Stimulated activated CD8-positive, alpha-beta memory T cell treated with anti-CD3 and anti-CD28 coated beads, Interleukin-12 subunit alpha, Interleukin-12 subunit beta, amount 100 ng/mL, for 24 hours (primary cell): ENCODE data around the gene SPART.

Experiments
- DNase-seq: peaks from one replicate; pipeline ENCODE4 v3.0.0-alpha.2; 2020; ENCODE audit errors: extremely low read depth

SPART gene, protein sequence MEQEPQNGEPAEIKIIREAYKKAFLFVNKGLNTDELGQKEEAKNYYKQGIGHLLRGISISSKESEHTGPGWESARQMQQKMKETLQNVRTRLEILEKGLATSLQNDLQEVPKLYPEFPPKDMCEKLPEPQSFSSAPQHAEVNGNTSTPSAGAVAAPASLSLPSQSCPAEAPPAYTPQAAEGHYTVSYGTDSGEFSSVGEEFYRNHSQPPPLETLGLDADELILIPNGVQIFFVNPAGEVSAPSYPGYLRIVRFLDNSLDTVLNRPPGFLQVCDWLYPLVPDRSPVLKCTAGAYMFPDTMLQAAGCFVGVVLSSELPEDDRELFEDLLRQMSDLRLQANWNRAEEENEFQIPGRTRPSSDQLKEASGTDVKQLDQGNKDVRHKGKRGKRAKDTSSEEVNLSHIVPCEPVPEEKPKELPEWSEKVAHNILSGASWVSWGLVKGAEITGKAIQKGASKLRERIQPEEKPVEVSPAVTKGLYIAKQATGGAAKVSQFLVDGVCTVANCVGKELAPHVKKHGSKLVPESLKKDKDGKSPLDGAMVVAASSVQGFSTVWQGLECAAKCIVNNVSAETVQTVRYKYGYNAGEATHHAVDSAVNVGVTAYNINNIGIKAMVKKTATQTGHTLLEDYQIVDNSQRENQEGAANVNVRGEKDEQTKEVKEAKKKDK

DNA sequence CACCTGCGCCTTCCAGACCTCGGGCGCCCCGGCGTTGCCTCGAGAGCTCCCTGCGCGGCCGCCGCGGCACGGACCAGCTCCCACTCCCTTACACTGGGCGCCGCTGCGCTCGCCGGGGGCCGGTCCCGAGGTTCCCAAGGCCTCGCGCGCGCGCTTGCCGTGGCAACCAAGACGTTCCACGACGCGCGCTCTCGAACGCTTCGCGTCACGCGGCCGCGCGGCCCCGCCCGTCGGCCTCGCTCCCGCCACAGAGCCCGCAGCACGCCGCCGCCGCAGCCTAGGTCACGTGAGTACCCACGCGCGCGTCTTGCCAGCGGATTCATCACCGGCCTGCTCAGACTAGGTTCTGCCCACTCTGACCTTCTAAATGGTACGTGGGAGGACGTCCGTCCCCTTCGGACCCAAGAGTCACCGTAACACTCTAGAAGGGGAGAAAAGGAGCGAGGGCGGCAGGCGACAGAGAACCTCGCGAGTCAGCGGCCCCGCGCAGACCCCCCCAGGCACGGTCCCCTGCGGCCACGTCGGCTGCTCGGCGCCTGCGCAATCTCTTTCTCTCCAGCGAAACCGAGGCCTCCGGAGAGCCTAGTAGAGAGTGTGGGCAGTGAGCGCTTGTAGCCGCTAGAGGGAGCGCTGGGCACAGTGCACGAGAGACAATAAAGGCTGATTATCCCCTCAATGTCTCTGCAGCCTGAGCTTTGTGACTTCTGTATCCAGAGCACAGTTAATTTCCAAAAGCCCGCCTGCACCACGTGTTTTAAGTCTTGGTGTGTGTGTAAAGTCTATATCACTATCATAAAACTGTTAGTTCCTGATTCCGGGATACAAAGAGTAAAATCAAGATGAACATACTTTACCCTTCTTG, at the start of gene SPART:
Gene SPART, minus strand, starts transcription at position 173 of the 862 bp plus-strand sequence. CDS start 10,564 bp downstream, outside the sequence.
- peak; percentile 67 for DNase-seq

DNA sequence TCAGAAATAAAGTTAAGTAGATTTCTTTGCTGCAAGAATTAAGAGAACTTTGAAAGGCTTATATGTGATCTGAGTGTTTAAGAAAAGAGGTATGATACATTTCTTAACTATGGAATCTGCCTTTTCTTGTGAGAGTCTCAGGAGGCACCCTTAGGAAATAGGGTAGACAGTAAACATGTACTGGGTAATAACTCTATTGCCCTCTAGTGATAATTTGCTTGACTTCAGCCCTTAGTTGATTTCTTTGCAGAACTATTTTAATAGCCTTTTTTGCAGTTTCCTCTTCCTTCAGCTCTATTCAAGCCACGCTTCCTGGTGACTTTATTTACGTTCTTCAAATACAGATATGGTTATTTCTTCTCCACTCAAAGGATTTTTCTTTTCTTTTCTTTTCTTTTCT, 49.1 kb upstream of the SPART start:
- no peak for DNase-seq

DNA sequence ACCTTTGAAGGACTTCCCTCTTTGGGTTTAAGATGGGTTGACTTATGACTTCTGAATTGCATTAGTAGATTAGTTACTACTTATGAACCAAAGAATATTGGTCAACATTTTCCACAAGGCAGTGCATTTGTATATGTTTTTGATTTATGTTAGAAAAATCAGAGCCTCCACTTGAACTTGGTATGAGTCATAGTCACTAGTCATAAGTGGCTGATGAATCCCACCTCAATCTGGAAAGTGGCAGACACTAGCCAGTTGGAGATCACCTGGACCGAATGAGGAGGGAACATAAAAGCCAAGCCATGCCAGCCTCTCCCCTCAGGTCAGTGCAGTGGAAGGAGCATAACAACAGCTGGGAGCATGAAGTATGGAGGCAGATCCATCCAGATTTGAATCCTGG, 39.3 kb upstream of the SPART start:
- DNase-seq: no peak

DNA sequence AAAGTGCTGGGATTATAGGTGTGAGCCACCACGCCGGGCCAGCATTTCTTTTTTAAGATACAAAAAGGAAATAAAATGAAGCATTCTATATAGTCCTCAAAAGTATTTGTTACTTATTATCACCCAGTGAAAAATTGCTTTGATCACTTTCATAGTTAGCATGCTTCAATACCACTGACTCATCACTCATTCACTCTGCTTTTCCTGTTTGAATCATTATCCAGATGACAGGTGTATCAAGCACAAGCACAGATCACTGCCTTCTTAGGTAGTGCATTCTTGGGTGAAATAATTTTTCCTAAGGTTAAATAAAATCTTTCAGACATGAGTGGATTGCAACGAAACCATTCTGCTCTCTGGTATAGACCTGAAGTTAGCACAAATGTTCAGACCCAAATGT, 35.8 kb upstream of the SPART start:
- no peak for DNase-seq

DNA sequence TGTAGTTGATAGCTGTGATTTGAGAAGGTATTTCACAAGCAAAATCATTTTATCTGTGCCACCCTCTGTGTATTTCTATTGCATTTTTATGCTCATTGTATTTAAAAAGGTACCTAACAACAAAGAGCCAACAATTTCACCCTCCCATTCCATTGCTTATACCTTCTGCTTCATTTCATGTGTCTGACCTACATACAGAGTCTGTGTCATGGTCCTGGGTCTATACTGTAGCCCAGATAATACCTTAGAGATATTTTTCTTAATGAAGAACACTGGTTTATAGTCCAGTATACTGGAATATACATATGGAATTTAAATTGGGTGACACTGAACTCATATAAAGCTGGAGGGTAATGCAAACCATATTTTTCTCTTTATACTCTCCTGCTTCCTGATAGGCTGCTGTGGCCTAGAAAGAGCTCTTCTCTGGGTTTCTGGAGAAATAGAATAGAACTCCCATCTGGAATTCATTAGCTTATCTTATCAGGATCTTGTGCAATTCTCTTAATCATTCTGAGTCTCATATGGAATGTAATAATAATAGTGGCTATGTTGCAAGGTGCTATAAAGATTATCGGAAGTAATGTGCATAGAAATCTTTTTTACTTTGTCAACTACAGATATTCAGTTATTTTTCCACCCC, 31.8 kb upstream of the SPART start:
- DNase-seq: no peak

DNA sequence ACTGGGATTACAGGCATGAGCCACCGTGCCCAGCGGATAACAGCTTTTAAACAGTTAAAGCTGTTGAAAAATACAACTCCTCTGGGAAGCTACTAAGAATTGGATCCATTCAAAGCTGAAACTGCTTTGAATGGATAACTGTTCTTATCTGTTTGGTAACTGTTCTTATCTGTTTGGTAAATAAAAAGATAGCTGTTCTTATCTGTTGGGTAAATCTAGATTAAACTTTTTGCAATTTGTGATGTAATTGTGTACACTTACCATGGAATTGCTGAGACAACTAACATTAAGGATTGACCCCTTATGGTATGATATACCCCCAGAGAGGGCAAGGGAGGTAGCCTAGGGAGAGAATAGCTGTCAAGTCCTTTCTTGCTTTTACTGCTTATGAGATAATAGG, 27.9 kb upstream of the SPART start:
- no peak for DNase-seq

DNA sequence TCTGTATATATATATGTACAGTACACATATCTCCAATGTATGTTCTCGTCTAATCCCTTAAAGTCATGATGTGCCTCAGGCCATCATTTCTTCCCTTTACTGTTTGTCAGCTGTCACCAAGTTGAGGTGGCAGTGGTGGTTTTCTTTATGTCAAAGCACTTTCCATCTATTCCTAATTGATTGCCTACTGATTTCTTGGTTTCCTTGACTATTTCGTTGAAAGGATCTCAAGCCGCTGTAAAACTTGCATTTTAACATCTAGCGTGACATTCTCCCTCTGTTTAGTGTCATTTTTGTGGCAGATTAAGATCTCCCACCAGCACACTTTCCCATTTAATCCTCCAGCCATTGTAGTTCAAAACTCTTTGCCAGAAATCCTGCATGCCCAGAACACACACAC, 25.0 kb upstream of the SPART start:
- no peak for DNase-seq

DNA sequence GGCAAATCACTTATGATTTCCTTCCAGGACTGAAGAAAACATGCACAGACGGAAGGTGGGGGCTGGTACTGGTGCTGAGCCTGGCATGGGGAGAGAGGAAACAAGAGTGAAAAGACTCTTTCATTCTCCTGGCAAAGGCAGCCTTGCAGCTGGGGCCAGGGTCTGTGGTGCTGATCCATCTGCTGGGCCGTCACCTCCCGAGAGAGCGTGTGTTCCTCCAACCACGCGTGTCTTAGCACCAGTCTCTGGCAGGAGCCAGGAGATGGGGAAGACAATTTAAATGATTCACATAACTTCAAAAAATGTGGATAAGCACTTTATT, 23.9 kb upstream of the SPART start:
- DNase-seq: no peak

DNA sequence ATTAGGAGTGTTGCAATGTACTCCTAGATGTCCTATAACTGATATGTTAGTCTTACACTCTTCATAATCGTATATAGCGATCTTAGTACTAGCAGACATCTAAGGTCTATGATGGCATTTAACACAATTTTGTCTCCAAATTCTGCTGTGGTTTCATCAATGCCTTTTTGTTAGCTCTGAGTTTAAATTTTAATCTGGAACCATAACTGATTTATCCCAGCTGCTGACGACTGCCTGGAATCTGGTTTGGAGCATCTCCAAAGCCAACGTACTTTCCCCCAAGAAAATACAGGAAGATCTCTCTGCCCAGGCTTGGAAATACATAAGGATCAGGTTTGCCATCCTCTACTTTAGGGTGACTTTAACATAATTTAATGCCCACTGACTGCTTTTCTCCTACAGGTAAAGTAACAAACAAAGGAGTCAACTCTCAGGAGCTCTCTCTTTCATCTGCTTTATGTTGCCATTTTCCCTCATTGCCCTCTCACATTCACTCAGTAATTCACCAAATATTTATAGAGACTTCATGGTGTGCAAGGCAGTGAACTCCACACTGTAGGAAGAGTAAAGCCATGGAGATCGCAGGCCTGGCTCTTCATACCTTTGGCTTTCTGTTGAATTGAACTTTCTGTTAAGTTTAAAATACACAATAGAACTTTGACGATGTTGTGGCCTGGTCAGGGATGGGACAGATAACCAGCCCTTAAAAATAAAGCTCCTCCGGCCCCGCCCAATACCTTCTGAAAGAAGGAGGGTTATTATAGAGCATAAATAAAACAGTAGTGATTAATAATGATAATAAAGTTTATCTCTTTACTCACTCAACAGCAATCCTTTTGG, 23.3 kb upstream of the SPART start:
- DNase-seq: no peak

DNA sequence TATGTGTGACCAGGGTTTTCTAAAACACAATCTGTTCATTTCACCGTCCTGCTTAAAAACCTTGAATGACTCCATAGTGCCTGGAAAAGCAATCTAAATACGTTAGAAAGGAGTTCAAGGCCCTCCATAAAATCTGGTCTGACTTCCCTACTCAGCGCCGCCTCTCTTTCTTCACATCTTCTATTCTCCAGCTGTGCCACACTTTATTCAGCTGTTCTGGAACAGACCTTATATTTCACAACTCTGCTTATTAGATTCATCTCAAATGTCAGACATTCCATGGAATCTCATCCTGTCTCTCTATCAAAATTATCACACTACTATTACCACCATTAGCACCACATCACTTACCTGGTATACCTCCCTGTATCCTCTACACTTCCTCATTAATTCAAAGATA, 19.8 kb upstream of the SPART start:
- no peak for DNase-seq

DNA sequence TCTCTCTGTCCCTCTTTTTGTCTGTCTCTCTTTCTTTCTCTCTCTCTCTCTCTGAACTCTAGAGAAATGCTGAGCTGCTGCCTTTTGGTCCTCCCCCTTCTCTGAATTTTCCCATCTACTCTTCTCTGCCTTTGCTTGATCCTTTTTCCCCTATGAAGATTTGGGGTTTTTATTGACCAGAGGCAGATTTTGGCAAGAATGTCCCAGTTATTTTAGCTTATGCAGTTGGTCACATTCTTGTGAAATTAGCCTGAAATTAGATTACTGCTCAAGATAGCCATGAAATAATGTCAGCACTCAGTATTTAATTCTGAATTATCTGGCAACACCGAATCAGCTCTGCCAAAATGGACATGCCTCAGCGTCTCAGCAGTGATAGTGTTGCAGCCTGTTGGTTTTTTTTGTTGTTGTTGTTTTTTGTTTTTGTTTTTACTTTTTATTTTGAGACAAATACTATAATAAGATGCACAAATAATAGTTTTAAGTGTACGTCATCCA, 17.2 kb upstream of the SPART start:
- DNase-seq: no peak

DNA sequence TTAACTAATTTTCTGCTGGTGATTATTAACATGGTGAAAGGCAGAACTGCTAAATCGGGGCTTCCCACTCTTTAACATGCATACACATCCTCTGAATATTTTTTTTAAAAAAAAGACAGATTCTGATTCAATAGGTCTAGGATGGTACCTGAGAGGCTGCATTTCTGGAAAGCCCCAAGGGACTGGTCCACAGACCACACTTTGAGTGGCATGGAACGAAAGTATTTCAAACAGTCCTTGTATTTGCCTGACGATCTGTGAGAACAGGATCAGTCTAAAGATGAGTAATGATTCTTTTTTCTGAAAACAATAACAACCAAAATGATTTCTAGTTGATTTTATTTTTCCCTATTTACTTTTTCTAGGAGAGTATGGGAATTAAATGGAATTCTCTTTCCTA, 16.7 kb upstream of the SPART start:
- no peak for DNase-seq

DNA sequence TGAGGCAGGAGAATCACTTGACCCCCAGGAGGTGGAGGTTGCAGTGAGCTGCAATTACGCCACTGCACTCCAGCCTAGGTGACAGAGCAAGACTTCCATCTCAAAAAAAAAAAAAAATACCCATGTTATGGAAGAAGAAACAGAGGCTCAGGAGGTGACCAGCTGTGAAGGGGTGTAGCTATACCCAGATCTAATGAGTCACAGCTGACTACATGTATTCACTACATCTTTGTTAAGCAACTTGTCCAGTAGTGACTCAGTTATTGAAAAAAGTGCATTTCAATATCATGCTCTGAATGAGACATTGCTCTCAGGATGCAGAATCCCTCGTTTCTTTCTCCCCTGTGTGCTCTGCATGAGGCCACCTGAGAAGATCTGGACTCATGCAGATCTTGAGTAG, 16.1 kb upstream of the SPART start:
- DNase-seq: no peak

DNA sequence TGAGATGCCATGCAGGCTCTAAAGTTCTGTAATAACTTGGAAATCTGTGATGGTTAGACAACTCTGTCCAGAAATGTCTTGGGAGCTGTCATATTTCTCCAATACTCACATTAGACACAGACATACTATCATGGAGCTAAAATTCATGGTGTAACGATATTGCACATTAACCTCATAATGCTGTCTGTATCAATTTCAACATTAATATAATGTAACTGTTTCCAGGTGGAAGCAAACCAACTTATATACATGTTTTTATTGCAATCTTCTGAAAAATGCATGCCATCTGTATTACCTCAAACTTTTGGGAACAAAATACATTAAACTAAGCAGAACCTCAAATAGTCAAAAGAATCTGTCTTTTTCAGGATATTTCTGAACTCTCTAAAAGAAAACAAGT, 14.7 kb upstream of the SPART start:
- no peak for DNase-seq

DNA sequence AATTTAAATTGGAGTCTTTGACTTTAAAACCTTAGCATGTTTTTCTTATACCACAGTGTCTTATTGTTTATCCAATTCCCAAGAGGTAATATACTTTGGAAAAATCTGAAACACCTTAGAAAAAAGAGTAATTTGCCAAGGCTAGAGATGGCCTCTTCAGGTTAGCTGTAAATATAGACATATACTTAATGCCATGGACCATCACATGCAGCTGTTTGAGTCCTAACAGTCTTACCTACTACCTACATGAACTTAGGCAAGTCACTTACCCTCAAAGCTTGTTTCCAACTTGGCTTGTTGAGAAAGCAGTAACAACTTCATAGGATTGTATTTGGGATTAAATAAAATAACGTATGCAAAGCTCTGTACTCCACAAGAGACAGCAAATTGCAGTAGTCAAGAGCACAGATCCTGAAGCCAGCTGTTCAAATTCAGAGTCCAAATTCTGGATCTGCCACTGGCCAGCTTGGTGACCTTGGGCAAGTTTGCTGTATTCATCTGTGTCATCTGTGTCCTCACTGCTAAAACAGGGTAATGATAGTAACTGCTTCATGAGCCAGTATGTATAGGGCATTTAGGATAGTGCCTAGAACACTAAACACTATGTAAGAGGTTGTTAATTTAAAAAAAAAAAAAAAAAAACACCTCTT, 13.2 kb upstream of the SPART start:
- no peak for DNase-seq

DNA sequence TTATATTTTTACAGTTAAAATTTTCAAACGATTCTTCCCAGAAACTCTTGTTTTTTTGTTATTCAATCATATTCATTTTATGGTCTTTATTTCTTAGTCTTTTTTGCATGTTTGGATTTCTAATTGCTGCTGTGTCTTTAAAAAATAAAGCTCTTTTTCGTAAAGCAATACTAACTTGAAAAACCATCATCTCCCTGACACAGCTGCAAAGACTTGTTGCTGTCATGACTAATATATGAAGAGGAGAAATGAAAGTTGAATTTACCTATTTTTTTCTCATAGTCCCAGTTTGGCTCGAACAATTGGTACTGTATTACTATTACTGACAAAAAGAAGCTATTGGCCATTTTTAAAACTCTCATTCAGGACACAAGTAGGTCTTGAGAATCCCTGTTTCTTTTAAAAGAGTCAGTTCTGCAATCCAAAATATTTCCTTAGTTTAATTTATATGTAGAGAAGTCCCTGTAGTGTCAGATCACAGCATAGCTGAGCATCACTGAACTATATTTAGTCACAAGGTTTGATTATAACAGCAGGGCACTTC, 12.1 kb upstream of the SPART start:
- no peak for DNase-seq

DNA sequence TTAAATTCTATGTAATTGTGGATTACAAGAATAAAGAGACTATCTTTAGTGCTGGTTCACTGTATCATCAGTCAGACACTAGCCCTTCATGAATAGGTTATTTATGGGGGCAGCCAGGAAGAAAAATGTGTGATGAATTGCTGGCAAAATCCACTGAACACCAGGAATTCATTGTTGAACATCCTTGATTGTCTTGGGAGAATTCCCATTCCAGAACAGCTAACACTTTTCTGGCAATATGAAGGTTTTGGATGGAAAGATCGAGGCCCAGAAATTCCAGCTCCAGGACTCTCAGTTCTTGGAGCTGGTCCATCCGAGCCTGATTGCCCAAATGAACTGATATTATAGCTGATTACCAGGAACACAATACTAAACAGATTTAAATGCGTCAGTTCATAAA, 11.5 kb upstream of the SPART start:
- no peak for DNase-seq

DNA sequence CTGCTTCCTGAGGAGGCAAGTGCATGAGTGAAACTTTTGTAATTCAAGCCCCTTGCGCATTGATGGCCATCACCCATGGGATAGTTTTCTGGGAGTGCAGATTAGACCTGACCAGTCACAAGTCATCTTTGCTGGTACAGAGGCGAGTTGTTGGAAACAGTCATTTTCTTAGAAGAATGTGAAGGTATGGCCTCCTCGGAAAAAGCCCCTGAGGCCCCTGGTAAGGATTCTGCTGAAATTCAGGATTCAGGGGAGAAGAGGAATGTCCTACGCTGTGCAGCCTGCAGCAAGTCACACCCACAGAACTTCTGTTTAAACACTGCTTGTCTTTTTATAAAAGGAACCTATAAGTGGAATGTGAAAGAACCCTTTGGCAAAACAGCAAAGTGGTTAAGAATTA, 11.0 kb upstream of the SPART start:
- no peak for DNase-seq

DNA sequence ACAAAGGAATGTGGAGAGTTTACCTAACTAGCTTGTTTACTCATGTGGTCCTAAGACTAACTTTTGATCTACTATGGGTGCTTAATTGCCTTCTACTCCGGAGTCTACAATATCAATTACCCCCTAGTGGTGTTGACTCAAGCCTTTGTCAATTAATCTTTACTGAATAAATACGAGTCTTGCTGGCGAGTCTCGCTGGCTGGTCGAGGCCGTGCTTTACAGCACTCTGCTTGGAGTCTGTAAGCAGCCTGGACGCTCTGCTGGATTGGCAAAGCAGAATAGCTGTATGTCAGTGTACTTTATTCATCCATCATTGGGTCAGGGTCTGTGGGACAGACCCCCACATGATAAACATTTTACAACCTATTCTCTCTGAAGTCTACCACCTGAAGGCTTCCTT, 9.9 kb upstream of the SPART start:
- DNase-seq: no peak

DNA sequence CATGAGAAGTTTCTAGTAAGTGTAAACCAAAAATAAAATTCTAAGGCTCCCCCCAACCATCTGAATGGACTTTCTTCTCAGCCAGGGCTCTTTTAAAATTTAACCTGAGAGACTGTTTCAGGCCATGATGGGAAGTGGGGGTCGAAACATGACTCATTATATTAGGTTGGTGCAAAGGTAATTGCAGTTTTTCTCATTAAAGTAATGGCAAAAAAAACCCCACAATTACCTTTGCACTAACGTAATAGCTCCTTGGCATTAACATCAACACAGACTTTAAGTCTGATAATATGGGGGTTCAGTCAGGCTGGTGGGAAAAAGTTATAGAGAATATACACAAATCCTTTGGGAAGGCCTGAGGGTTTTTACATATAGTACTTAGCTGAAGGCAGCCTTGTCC, 9.4 kb upstream of the SPART start:
- no peak for DNase-seq
